LNCaP clone FGC (cell line): ENCODE results near the gene PPFIBP2.

ENCODE experiments used
- DNase-seq: peaks from one replicate; pipeline ENCODE4 v3.0.0-alpha.2; 2011; ENCODE audit warnings: low read depth
- H3K4me3 ChIP-seq: 2 replicates; pipeline ENCODE4 v1.5.1; 2011; ENCODE audit warnings: mild to moderate bottlenecking, low read depth, low read length, control low read depth
- CTCF ChIP-seq: IDR thresholded peaks from 2 replicates; pipeline ENCODE4 v1.5.1; 2012; ENCODE audit warnings: mild to moderate bottlenecking; ENCODE audit not compliant: control insufficient read depth, insufficient read depth; ENCODE audit errors: extremely low read depth

Gene PPFIBP2

DNA sequence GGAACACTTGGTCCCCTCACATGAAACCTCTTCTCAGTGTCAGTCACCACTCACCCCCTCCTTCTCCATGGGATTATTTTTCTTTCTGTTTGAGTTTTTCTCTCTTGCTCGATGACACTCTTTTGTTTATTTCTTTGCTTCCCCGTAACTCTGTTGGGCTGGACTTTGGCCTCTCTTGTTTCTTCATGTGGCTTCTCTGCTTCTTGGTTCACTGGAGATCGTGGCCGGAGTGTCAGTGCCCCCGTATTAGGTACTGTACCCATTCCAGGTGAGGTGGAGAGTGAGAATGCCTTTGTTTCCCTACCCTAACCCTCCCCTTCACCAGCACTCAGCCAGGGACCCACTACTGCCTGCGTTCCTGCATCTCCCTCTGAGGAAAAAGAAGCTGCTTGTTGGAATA lies 127.0 kb downstream of the PPFIBP2 start:
- no peak for TF ChIP-seq CTCF
- H3K4me3 ChIP-seq: no peak overlapping the region
- DNase-seq: no peak

DNA sequence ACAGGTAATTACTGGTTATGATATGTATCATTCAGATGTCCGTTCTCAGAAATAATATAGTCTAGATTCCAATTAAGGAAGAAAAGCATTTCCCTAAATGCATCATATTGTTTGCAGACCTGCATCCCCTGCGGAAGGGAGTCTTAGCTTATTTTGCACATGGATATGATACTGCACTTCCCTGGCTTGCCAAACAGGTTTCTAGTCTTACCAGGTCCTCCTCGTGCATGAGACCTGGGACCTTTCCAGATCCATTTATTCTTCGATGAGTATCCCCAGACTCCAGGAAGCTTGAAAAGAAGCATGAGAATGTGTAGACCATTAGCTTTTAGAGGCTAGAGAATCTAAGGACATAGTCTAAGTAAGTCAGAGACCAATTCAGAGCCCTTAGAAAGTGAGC lies 128.9 kb downstream of the PPFIBP2 start:
- H3K4me3 ChIP-seq: no peak overlapping the region
- no peak for TF ChIP-seq CTCF
- peak; percentile 82 for DNase-seq

GRCh38 chr11:7643314-7643713 lies 129.5 kb downstream of the PPFIBP2 start:
- no peak overlapping the region for H3K4me3 ChIP-seq
- TF ChIP-seq CTCF: no peak
- DNase-seq: no peak

DNA sequence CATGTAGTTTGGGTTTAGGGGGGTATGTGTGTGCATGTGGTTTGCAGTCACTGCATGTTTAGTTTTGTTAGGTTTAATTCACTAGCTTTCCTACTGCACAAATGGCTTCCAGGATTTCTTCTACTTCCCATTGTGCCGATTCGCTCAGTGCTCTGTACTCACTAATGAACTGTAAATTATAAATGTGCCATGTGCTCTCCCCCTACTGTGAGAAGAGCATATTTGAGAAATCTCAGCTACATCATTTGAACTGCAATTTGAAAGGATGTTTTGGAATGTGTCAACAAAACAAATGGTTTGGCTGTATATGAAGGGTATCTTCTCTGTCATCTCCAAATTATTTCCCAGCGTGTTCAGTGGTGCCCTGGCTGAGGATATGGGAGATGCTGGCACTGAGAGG lies 131.4 kb downstream of the PPFIBP2 start:
- TF ChIP-seq CTCF: no peak
- H3K4me3 ChIP-seq: no peak overlapping the region
- DNase-seq: no peak

- no peak overlapping the region for H3K4me3 ChIP-seq
- TF ChIP-seq CTCF: no peak
- DNase-seq: no peak
Observed at GRCh38 chr11:7646866-7647265, 133.1 kb downstream of the PPFIBP2 start.

DNA sequence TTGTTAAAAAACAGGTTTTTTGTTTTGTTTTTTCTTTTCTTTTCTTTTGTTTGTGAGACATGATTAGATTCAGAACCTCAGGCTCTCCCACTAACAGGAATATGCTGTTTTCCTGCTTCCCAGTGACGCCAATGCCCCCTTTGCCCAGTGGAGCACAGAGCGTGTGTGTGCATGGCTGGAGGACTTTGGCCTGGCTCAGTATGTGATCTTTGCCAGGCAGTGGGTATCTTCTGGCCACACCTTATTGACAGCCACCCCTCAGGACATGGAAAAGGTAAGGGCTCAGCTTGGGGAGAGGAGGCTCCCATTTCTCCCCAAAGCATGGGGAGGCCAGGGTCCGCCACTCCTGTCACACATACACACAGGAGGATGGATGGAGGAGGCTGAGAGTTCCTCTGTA lies 134.5 kb downstream of the PPFIBP2 start:
- TF ChIP-seq CTCF: no peak
- H3K4me3 ChIP-seq: no peak overlapping the region
- no peak for DNase-seq

DNA sequence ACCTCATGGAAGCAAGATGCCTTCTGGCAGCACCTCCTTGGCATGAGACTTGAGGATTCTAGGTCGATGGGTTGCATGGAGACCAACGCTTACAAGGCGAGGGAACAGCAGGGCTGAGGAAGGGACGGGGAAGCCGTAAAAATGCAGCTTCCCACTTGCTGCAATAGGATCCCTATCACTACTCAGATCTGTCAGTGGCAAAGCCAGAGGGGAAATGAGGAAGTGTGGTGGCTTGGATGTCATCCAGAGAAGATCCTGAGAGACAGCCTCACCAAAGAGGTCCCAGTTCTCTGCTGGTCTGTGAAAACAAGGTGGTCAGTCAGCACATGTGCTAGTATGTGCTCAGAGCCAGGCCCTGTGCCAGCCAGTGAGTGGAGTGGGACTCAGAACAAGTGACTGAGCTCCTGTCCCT lies 137.3 kb downstream of the PPFIBP2 start:
- no peak overlapping the region for H3K4me3 ChIP-seq
- DNase-seq: no peak

More for the DNA sequence above, 137.3 kb downstream of the PPFIBP2 start:
- TF ChIP-seq CTCF: no peak
